ENCODE measurements around the gene CTPS2.

The CTPS2 gene

GRCh38 chrX:16566571-16566970 is 145.9 kb downstream of the CTPS2 start:
- DNase-seq (ENCODE audit: low spot score): no peak

GRCh38 chrX:16560173-16560572 is 152.3 kb downstream of the CTPS2 start:
- no peak for DNase-seq (ENCODE audit: low spot score)

- no peak for DNase-seq (ENCODE audit: low spot score)
Measured at GRCh38 chrX:16559206-16559619, 153.3 kb downstream of the CTPS2 start.

GRCh38 chrX:16558489-16558888 is 154.0 kb downstream of the CTPS2 start:
- no peak for DNase-seq (ENCODE audit: low spot score)

- DNase-seq (ENCODE audit: low spot score): no peak
Measured at GRCh38 chrX:16552546-16552945, 159.9 kb downstream of the CTPS2 start.

- no peak for DNase-seq (ENCODE audit: low spot score)
Measured at GRCh38 chrX:16547644-16548043, 164.8 kb downstream of the CTPS2 start.

GRCh38 chrX:16544969-16545368 is 167.5 kb downstream of the CTPS2 start:
- no peak for DNase-seq (ENCODE audit: low spot score)

Small RNAs within 50 kb of the gene (small RNA-seq; reads per million reads assigned to genes)
- gene MIR548AM: 0 reads per million in 2 experiments
